HepG2 (cell line): ENCODE results near the gene USP10.

ENCODE experiments used
- CTCF ChIP-seq: sonication (generic); formaldehyde crosslinking; IDR thresholded peaks from 2 replicates; pipeline ENCODE4 v1.5.0; 2020; ENCODE audit warnings: mild to moderate bottlenecking, missing genetic modification reagents, moderate library complexity
- HBP1 ChIP-seq: IDR thresholded peaks from 2 replicates; pipeline ENCODE4 v1.6.1; 2016; ENCODE audit warnings: low read depth, control low read depth

- TF ChIP-seq HBP1 (CRISPR knock-in tag): no peak
- TF ChIP-seq CTCF: no peak
Measured at GRCh38 chr16:84795329-84796053, 95.7 kb downstream of the USP10 start.
